ENCODE data around the gene EHF.

DNA sequence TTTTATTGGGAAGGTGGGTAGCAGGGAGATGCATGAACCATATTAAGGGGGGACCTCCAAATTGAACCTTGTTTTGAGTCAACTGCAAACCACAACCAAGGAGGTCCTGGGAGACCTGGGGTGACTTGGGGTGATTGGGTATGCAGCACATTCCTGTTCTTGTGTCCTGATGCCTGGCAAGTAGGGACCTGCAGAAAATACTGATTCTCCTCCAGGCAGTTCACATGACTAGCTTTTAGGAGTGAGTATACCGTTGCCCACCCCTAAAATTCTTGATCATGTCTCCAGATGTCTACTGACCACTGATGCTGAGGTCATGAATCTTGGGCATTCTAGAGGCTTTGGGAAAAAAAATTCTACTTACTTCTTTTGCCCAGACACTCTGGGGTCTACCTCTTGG, 6.3 kb downstream of the EHF start:
- TF ChIP-seq POLR2A (IDR thresholded peaks at IDR 0.05) (no peak), POLR2AphosphoS5 (IDR thresholded peaks at IDR 0.05) (no peak)
- TF ChIP-seq, protein P1, sequence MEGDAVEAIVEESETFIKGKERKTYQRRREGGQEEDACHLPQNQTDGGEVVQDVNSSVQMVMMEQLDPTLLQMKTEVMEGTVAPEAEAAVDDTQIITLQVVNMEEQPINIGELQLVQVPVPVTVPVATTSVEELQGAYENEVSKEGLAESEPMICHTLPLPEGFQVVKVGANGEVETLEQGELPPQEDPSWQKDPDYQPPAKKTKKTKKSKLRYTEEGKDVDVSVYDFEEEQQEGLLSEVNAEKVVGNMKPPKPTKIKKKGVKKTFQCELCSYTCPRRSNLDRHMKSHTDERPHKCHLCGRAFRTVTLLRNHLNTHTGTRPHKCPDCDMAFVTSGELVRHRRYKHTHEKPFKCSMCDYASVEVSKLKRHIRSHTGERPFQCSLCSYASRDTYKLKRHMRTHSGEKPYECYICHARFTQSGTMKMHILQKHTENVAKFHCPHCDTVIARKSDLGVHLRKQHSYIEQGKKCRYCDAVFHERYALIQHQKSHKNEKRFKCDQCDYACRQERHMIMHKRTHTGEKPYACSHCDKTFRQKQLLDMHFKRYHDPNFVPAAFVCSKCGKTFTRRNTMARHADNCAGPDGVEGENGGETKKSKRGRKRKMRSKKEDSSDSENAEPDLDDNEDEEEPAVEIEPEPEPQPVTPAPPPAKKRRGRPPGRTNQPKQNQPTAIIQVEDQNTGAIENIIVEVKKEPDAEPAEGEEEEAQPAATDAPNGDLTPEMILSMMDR (IDR thresholded peaks at IDR 0.05) = no peak

Measured in prostate gland (tissue), 2 donors.